Muscle layer of colon (tissue), 2 donors: ENCODE data around the gene MOGAT3.

Experiments
- H3K27ac ChIP-seq: one replicate; pipeline ENCODE4 v1.7.0; 2013; ENCODE audit warnings: low read depth, mild to moderate bottlenecking, low read length, moderate library complexity
- H3K27me3 ChIP-seq, 2 donors: one replicate each; pipeline ENCODE4 v1.7.0; 2013; ENCODE audit warnings: low read length in 2 of 2, mild to moderate bottlenecking in 2 of 2; ENCODE audit not compliant: insufficient read depth in 2 of 2, control insufficient read depth in 1 of 2
- H3K36me3 ChIP-seq: one replicate; pipeline ENCODE4 v1.7.0; 2013; ENCODE audit warnings: mild to moderate bottlenecking, low read length; ENCODE audit not compliant: insufficient read depth
- H3K4me1 ChIP-seq: one replicate; pipeline ENCODE4 v1.7.0; 2013; ENCODE audit warnings: mild to moderate bottlenecking, low read length; ENCODE audit not compliant: insufficient read depth
- H3K4me3 ChIP-seq, 2 donors: one replicate each; pipeline ENCODE4 v1.7.0; 2013; ENCODE audit warnings: low read length in 2 of 2, low read depth in 1 of 2, mild to moderate bottlenecking in 1 of 2, moderate library complexity in 1 of 2
- H3K9ac ChIP-seq: one replicate; pipeline ENCODE4 v1.7.0; 2013; ENCODE audit warnings: low read length
- H3K9me3 ChIP-seq: one replicate; pipeline ENCODE4 v1.7.0; 2013; ENCODE audit warnings: mild to moderate bottlenecking, low read length
- donor health status: abdominal sarcoma.
- donor health status: Adenocarcinoma of cecum.

MOGAT3 gene

DNA sequence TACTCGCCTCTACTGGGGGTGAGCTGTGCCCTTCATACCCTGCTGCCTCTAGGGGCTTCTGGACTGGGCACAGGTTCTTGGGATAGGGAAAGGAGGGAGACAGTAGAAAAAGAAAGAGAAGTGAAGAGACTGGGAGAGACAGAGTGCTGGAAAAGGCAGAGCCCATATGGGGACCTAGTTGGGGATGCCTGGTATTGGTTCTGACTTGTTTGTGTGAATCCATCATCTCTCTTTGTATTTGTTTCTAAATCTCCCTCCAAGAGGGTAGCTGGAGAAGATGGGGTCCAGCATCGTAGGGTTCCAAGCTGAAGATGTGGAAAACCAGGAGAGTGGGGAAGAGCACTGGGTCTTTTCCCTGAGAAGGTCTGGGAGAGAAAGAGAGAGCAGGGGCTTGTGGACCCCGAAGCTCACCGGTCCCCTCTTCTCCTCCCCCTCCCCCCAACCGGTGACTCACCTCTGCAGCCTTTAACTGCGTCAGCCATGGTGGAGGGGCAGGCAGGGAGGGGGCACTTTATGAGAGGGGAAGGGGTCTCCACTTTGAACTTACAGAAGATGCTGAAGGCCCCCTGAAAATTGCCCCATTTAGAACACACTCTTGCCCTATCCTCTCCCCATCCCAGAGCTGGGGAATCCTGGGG is 32.3 kb downstream of the MOGAT3 start:
- Histone ChIP-seq H3K4me3 (no peak overlapping the region), H3K9me3 (no peaks in the 10 kb centered on the region), H3K36me3 (no peaks in the 10 kb centered on the region), H3K27ac (no peak overlapping the region), H3K9ac (no peak overlapping the region), H3K4me1 (peaks cover 17% of the 10 kb centered on the region), H3K27me3 (peaks cover 75 to 99% of the 10 kb centered on the region in 2 donors)

GRCh38 chr7:101167645-101168411 is 33.0 kb downstream of the MOGAT3 start:
- Histone ChIP-seq H3K4me3 (no peak overlapping the region), H3K27ac (no peak overlapping the region), H3K9me3 (no peaks in the 10 kb centered on the region), H3K4me1 (peaks cover 11% of the 10 kb centered on the region), H3K9ac (no peak overlapping the region), H3K27me3 (peaks cover 70 to 98% of the 10 kb centered on the region in 2 donors), H3K36me3 (no peaks in the 10 kb centered on the region)

- Histone ChIP-seq H3K4me1 (peaks cover 11% of the 10 kb centered on the region), H3K9me3 (no peaks in the 10 kb centered on the region), H3K27me3 (peaks cover 71 to 98% of the 10 kb centered on the region in 2 donors), H3K36me3 (no peaks in the 10 kb centered on the region), H3K4me3 (no peak overlapping the region), H3K27ac (no peak overlapping the region), H3K9ac (no peak overlapping the region)
These were observed 33.8 kb downstream of the MOGAT3 start for GRCh38 chr7:101166909-101167644.

DNA sequence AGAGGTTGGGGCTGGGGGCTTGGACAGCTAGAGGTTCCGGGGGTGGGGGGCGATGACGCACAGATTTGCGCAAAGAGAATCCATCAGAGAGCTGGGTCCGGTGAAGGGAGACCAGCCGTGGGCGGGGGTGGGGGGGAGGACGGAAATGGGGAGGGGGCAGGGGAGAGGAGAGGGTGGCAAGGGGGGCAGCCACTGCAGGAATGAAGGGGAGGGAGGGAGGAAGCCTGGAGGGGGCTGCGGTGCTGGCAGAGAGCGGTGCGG is 34.3 kb downstream of the MOGAT3 start:
- Histone ChIP-seq H3K36me3 (no peaks in the 10 kb centered on the region), H3K4me1 (peaks cover 11% of the 10 kb centered on the region), H3K27me3 (peaks cover 69 to 98% of the 10 kb centered on the region in 2 donors), H3K9me3 (no peaks in the 10 kb centered on the region), H3K4me3 (no peak overlapping the region), H3K27ac (no peak overlapping the region), H3K9ac (no peak overlapping the region)

- no peak overlapping the region for H3K27ac ChIP-seq
- H3K9ac ChIP-seq, result no peak overlapping the region
- no peaks in the 10 kb centered on the region for H3K9me3 ChIP-seq
- H3K27me3 ChIP-seq, result peaks cover 64 to 93% of the 10 kb centered on the region in 2 donors
- peaks cover 4% of the 10 kb centered on the region for H3K36me3 ChIP-seq
- H3K4me3 ChIP-seq, result no peak overlapping the region
- H3K4me1 ChIP-seq, result peaks cover 11% of the 10 kb centered on the region
These were observed 34.7 kb downstream of the MOGAT3 start for GRCh38 chr7:101165958-101166647.

DNA sequence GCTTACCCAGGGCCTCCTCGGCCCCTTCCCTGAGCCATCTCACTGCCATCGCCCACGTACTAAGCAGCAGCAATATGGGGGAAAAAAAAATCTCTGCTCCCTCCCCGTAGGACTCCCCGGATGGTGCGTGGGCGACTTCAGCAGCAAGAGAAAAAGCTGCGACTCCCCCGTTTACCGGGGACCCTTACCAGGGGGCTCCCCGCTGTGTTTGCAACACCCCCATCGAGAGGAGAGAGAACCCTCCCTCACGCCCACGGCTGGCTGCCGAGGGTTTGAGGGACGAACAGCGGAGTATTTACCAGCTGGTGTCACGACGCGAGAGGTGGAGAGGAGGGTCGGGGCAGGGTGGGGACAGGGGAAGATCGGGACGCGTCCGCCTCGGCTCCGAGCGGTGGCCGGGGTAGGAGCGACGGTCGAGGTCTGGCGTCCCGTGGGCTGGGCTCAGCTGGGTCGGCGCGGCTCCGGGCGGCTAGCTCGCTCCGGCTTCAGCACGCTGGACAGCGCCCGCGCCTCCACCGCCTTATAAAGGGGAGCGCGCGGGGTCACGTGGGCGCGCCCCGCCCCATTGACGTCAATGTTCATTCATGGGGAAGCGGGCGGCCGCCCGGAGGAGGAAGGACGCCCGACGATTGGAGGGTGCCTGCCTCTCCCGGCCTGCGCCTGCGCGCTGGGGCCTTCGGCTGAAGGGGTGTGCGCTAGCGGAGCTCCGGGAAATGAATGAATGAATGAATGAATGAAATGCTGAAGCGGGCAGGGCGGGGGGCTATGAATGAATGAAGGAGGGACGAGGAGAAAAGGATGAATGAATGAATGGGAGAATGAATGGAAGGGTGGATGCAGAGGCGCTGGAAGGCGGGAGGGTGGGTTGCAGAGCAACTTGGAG is 35.5 kb downstream of the MOGAT3 start, which contains the start of gene VGF:
Gene VGF, minus strand, starts transcription at position 495 of the 883 bp plus-strand sequence. CDS start 726 bp downstream, outside the sequence.
- peaks cover 4% of the 10 kb centered on the region for H3K36me3 ChIP-seq
- no peaks in the 10 kb centered on the region for H3K9me3 ChIP-seq
- peaks cover 57 to 86% of the 10 kb centered on the region in 2 donors for H3K27me3 ChIP-seq
- H3K9ac ChIP-seq, result no peak within 1 kb of the TSS
- H3K4me1 ChIP-seq, result peaks cover 11% of the 10 kb centered on the region
- no peak within 1 kb of the TSS for H3K27ac ChIP-seq
- H3K4me3 ChIP-seq, result no peak within 1 kb of the TSS

DNA sequence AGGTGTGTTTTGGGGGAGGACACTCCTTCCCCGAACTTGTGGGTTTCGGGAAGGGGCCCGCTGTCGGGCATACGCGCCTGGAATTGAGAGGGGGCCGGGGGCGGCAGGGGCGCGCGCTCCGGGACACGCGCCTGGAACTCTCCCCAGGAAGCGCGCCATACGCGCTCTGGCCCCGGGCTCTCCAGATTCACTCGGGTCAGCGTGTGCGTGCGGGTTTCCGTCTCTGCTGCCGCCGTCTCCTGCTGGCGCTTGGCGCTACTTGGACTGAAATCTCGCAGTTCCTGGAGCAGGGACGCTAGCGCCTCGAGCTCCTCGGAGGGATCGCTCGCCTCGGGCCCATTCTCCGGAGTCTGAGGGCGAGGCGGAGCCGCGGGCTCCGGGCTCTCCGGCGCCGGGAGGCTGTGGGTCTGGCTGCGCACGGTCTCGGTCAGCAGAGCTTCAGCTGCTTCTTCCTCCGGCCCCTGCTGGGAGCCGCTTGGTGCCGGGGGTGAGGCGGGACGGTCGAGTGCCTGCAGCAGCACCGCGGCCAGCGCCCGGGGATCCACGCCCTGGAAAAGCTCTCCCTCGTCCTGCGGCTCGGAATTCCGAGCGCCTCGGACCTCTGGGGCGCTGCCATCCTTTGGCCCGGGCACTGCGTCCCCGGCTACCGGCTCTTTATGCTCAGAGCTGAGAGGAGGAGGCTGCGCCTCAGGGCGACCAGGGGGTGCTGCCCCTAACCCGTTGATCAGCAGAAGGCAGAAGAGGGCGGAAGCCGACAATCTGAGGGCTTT is 36.6 kb downstream of the MOGAT3 start:
- no peaks in the 10 kb centered on the region for H3K9me3 ChIP-seq
- H3K4me1 ChIP-seq, result peaks cover 11% of the 10 kb centered on the region
- no peak overlapping the region for H3K9ac ChIP-seq
- no peak overlapping the region for H3K27ac ChIP-seq
- peaks cover 47 to 76% of the 10 kb centered on the region in 2 donors for H3K27me3 ChIP-seq
- no peak overlapping the region for H3K4me3 ChIP-seq
- H3K36me3 ChIP-seq, result peaks cover 9% of the 10 kb centered on the region

DNA sequence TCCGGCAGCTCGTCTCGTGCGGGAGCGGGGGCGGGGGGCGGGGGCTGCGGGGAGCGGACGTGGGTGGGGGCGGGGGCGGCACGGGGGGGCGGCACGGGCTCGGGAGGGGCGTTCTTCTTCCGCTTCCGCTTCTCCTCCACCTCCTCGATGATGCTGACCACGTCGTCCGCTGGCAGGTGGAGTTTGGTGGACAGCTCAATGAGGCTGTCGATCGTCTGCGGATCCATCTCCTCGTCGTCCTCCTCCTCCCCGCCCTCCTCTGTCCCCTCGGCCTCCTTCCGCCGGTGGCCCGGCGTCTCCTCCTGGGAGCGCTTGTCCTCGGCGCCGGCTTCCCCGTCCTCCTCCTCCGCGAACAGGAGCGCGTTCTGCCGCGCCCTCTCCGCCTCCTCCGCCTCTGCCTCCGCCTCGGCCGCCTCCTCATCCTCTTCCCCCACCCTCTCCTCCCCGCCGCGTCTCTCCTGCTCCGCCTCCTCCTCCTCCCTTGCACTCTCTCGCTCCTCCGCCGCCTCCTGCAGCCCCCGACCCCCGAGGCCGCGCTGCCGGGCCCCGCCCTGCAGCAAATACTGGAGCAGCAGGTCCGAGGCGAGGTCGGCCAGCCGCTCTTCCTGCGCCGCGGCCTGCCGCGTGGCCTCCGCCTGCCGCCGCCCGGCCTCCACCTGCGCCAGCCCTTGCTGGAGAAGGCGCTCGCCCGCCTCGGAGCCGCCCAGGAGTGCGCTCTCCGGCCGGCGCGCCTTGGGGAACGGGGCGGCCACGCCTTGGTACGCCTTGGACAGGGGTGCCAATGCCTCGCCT is 37.4 kb downstream of the MOGAT3 start:
- peaks cover 11% of the 10 kb centered on the region for H3K4me1 ChIP-seq
- no peak overlapping the region for H3K4me3 ChIP-seq
- H3K27me3 ChIP-seq, result peaks cover 39 to 68% of the 10 kb centered on the region in 2 donors
- H3K36me3 ChIP-seq, result peaks cover 9% of the 10 kb centered on the region
- no peak overlapping the region for H3K27ac ChIP-seq
- H3K9ac ChIP-seq, result no peak overlapping the region
- H3K9me3 ChIP-seq, result no peaks in the 10 kb centered on the region

DNA sequence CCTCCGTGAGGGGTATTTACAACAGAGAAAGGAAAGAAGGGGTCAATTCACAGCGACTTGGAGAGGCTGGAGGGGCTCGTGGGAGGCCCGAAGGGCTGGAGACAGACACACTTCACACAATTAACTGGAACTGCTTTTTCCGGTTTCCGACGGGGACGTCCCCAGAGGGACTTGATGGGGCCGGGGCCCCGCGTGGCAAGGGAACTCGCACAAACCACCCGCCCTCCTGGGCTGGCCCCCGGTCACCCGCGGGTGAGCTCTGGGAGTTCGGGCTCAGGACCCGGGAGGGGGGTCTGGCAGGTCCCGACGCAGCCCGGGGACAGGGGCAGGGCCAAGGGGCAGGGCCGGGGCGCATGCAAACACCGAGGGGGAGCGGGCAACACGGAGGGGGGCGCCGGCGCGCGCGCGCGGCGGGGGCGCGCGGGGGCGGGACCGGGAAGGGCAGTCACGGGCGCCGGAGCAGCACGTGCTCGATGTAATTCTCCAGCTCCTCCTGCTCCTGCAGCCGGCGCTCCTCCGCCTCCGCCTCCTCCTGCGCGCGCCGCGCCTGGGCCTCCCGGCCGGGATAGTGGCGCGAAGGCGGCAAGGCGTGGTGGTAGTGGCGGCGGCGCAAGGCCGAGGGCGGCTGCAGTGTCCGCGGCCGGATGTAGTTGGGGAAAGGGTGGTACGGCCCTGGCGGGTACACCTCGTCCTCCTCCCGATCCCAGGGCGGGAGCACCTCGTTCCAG is 38.1 kb downstream of the MOGAT3 start:
- Histone ChIP-seq H3K4me3 (no peak overlapping the region), H3K36me3 (peaks cover 16% of the 10 kb centered on the region), H3K27me3 (peaks cover 31 to 60% of the 10 kb centered on the region in 2 donors), H3K9ac (no peak overlapping the region), H3K27ac (no peak overlapping the region), H3K9me3 (no peaks in the 10 kb centered on the region), H3K4me1 (peaks cover 11% of the 10 kb centered on the region)
